IMR-90 (cell line): ENCODE measurements around the gene CDK15. TPM values are rescaled to one million over a fixed set of nuclear protein-coding genes. Genes with fewer than 3 reads are reported as not detected.

ENCODE experiments used
- ATAC-seq: fragments of 200-7000 bp; cut with Tn5 transposase; 2 replicates; pipeline ENCODE4 v1.9.1; 2020; ENCODE audit warnings: low read depth, mild to moderate bottlenecking, moderate library complexity
- BruUV-seq: library from RNA; stranded (reverse); fragments of 400-500 nt; replicated peaks from 2 replicates; lab custom pipeline; 2021; lab: Mats Ljungman, UMichigan
- CTCF ChIA-PET: fragments of 300-600 bp; formaldehyde crosslinking; extraction: SDS; loops from one replicate; lab custom pipeline; 2021; ENCODE audit warnings: antibody characterized with exemption; lab: Yijun Ruan, JAX
- POLR2A ChIA-PET: fragments of 300-600 bp; sonication (Branson Sonifier 250); formaldehyde crosslinking; loops from one replicate; lab custom pipeline; 2022; ENCODE audit warnings: antibody characterized with exemption; ENCODE audit not compliant: unreplicated experiment; lab: Charles Lee
- DNase-seq: peaks from one replicate; pipeline ENCODE4 v3.0.0; 2013
- H2AFZ ChIP-seq: replicated peaks from 2 replicates; pipeline ENCODE3; 2013; ENCODE audit warnings: low read length, mild to moderate bottlenecking; ENCODE audit not compliant: poor library complexity
- H2AK5ac ChIP-seq: 2 replicates; pipeline ENCODE4 v1.6.1; 2013; ENCODE audit warnings: low read depth, low read length, inconsistent platforms
- H2AK9ac ChIP-seq: replicated peaks from 2 replicates; pipeline ENCODE3; 2013; ENCODE audit warnings: mild to moderate bottlenecking, low read depth, low read length, moderate library complexity; ENCODE audit not compliant: poor library complexity
- H2BK120ac ChIP-seq: 2 replicates; pipeline ENCODE4 v1.6.1; 2013; ENCODE audit warnings: low read depth, low read length, inconsistent platforms
- H2BK15ac ChIP-seq: 3 replicates; pipeline ENCODE4 v1.6.1; 2013; ENCODE audit warnings: low read depth, low read length, inconsistent platforms
- H2BK20ac ChIP-seq: 2 replicates; pipeline ENCODE4 v1.6.1; 2013; ENCODE audit warnings: low read depth, mild to moderate bottlenecking, inconsistent platforms, low read length, moderate library complexity
- H2BK5ac ChIP-seq: 2 replicates; pipeline ENCODE4 v1.6.1; 2013; ENCODE audit warnings: mild to moderate bottlenecking, low read depth, low read length, inconsistent platforms; ENCODE audit not compliant: poor library complexity, severe bottlenecking
- H3K14ac ChIP-seq: replicated peaks from 2 replicates; pipeline ENCODE4 v1.6.1; 2013; ENCODE audit warnings: low read depth, low read length, inconsistent platforms
- H3K18ac ChIP-seq: 2 replicates; pipeline ENCODE4 v1.6.1; 2013; ENCODE audit warnings: low read depth, low read length, control low read depth
- H3K23ac ChIP-seq: 2 replicates; pipeline ENCODE4 v1.6.1; 2013; ENCODE audit warnings: low read depth, low read length, inconsistent platforms
- H3K27ac ChIP-seq: 2 replicates; pipeline ENCODE4 v1.5.1; 2013; ENCODE audit warnings: mild to moderate bottlenecking, control low read depth, low read length; ENCODE audit not compliant: insufficient read depth
- H3K27me3 ChIP-seq: 2 replicates; pipeline ENCODE4 v1.6.1; 2013; ENCODE audit warnings: low read length; ENCODE audit not compliant: control insufficient read depth, insufficient read depth
- H3K36me3 ChIP-seq: 2 replicates; pipeline ENCODE4 v1.6.1; 2013; ENCODE audit warnings: low read length, mixed read lengths; ENCODE audit not compliant: control insufficient read depth, insufficient read depth
- H3K4ac ChIP-seq: 2 replicates; pipeline ENCODE4 v1.6.1; 2013; ENCODE audit warnings: low read depth, low read length, inconsistent platforms
- H3K4me1 ChIP-seq: 2 replicates; pipeline ENCODE4 v1.6.1; 2013; ENCODE audit warnings: low read length, mixed read lengths; ENCODE audit not compliant: control insufficient read depth, insufficient read depth
- H3K4me2 ChIP-seq: 2 replicates; pipeline ENCODE4 v1.6.1; 2013; ENCODE audit warnings: low read depth, mild to moderate bottlenecking, control low read depth, low read length, moderate library complexity
- H3K4me3 ChIP-seq: 2 replicates; pipeline ENCODE4 v1.5.1; 2013; ENCODE audit warnings: low read depth, mild to moderate bottlenecking, control low read depth, low read length, moderate library complexity; ENCODE audit not compliant: insufficient read depth
- H3K56ac ChIP-seq: 2 replicates; pipeline ENCODE4 v1.6.1; 2013; ENCODE audit warnings: low read length, inconsistent platforms; ENCODE audit not compliant: insufficient read depth; ENCODE audit errors: extremely low read depth
- H3K79me1 ChIP-seq, 2 experiments: 2 replicates each; pipeline ENCODE4 v1.6.1; 2013; ENCODE audit warnings: low read length in 2 of 2, inconsistent platforms in 1 of 2, low read depth in 1 of 2
- H3K9ac ChIP-seq: 2 replicates; pipeline ENCODE4 v1.6.1; 2013; ENCODE audit warnings: low read depth, low read length, control low read depth
- H3K9me1 ChIP-seq: 2 replicates; pipeline ENCODE4 v1.6.1; 2013; ENCODE audit warnings: low read length, inconsistent platforms; ENCODE audit not compliant: insufficient read depth
- H3K9me3 ChIP-seq: 2 replicates; pipeline ENCODE4 v1.6.1; 2013; ENCODE audit warnings: low read length; ENCODE audit not compliant: control insufficient read depth, insufficient read depth
- H4K20me1 ChIP-seq: 2 replicates; pipeline ENCODE4 v1.6.1; 2013; ENCODE audit warnings: low read length, inconsistent platforms; ENCODE audit not compliant: insufficient read depth
- H4K5ac ChIP-seq: 2 replicates; pipeline ENCODE4 v1.6.1; 2013; ENCODE audit warnings: mild to moderate bottlenecking, low read depth, low read length, control low read depth
- H4K8ac ChIP-seq, 2 experiments: 2 replicates each; pipeline ENCODE4 v1.6.1; 2013; ENCODE audit warnings: low read depth in 2 of 2, low read length in 2 of 2, control low read depth in 1 of 2, inconsistent platforms in 1 of 2
- H4K91ac ChIP-seq: 2 replicates; pipeline ENCODE4 v1.6.1; 2013; ENCODE audit warnings: low read depth, low read length, inconsistent platforms; ENCODE audit not compliant: insufficient read depth
- NFE2L2 ChIP-seq: fragments of 150-350 bp; IDR thresholded peaks from 2 replicates; pipeline ENCODE4 v1.6.1; 2016; ENCODE audit warnings: low read depth, mild to moderate bottlenecking, low read length
- WGBS, 2 experiments: methylation state at CpG; one replicate each; pipeline versions ENCODE4 v1.1.5 to v1.1.7; 2013; ENCODE audit warnings: missing lambda C conversion rate in 2 of 2; ENCODE audit not compliant: insufficient read length in 1 of 2; ENCODE audit errors: extremely low coverage in 2 of 2; 5-methylcytosine and 5-hydroxymethylcytosine counted together
- dilution Hi-C: fragments of 300-500 bp; cut with HindIII; formaldehyde crosslinking; loops from one replicate; pipeline ENCODE4 v1.14.3; 2018; ENCODE audit warnings: low sequenced_read_pairs; ENCODE audit not compliant: unreplicated experiment
- in situ Hi-C: fragments of 300-500 bp; cut with MboI; formaldehyde crosslinking; loops from 3 replicates; pipeline ENCODE4 v1.14.3; 2019; ENCODE audit warnings: low sequenced_read_pairs, inconsistent platforms, mixed read lengths
- intact Hi-C: fragments of 100-400 bp; cut with micrococcal nuclease; formaldehyde crosslinking; loops from 2 replicates; pipeline ENCODE4 v1.10.0; 2022
- polyA plus RNA-seq, 3 experiments: library from polyadenylated mRNA; depleted of rRNA; stranded (reverse); fragments of >200 nt; gene quantifications; 2 replicates each; pipeline ENCODE4 v1.2.3, GENCODE V29; 2012; ENCODE audit warnings: low replicate concordance in 1 of 3
- total RNA-seq: library from RNA; depleted of rRNA; stranded (reverse); fragments of >200 nt; gene quantifications from 2 replicates; pipeline ENCODE4 v1.2.3, GENCODE V29; 2012

The CDK15 gene
- total and polyA plus RNA-seq, 2 of the 4 experiments (the other 2 are of a cell fraction): 16.1 to 33.0 TPM

DNA sequence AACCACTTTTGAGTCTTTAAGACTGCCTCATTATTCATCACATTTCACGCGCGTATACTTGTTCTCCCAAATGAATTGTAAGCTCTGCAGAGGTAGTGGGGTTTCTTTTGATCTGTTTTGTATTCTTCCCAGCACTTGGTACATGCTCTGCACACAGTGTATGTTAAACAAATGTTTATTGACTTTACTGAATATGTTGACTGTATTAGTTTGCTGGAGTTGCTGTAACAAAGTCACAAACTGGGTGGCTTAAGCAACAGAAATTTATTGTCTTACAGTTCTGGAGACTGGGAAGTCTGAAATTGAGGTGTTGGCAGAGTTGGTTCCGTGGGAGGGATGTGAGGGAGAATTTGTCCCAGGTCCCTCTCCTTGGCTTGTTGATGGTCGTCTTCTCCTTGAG, 65.1 kb downstream of the CDK15 start:
- DNase-seq: no peak
- Histone ChIP-seq H2AK5ac (no peak overlapping the region), H4K8ac (no peak overlapping the region), H3K79me1 (peaks cover 12 to 16% of the 10 kb centered on the region in 2 experiments; a peak in 2 of 4 replicates), H3K36me3 (no peaks in the 10 kb centered on the region; the same call in 1 of the 2 replicates), H2AK9ac (no peak overlapping the region), H3K4me2 (no peak overlapping the region), H4K20me1 (no peaks in the 10 kb centered on the region), H3K27me3 (no peaks in the 10 kb centered on the region), H2BK20ac (no peak overlapping the region), H3K56ac (no peak overlapping the region), H3K9me1 (peaks cover 8% of the 10 kb centered on the region), H2BK5ac (no peak overlapping the region), H3K4me1 (peaks cover 10% of the 10 kb centered on the region), H3K23ac (no peak overlapping the region), H3K9ac (no peak overlapping the region), H3K18ac (no peak overlapping the region), H3K4me3 (no peak overlapping the region), H3K9me3 (no peaks in the 10 kb centered on the region), H2BK120ac (no peak overlapping the region), H3K14ac (no peak overlapping the region), H4K91ac (no peak overlapping the region), H3K4ac (no peak overlapping the region), H4K5ac (no peak overlapping the region), H3K27ac (no peak overlapping the region), H2BK15ac (no peak overlapping the region), H2AFZ (no peak overlapping the region)
- no TSS peak for BruUV-seq
- no peak for ATAC-seq
- dilution Hi-C loops (no loop called here), in situ Hi-C loops (no loop called here), intact Hi-C loops (no loop called here)
- POLR2A ChIA-PET: no interaction called here
- CTCF ChIA-PET: interaction anchor here (1.2 kb wide), 1 partner anchor 12 kb away, joined by 3 read pairs; no protein-coding TSS in a partner anchor
- no peak for TF ChIP-seq NFE2L2
- WGBS, 2 experiments: no CpG with 5 or more reads among the region's 5 CpGs
